HG03135 (cell line): ENCODE results near the gene ZPBP.
"Not testable (repeated sequence)": the region's sequence is repeated elsewhere in the genome, so short reads cannot be mapped to it uniquely, and the experiment has no call there.

Experiments
- ATAC-seq: cut with Tn5 transposase; IDR thresholded peaks from one replicate; pipeline ENCODE4 v1.9.1; 2021; ENCODE audit warnings: mild to moderate bottlenecking, moderate library complexity; ENCODE audit not compliant: unreplicated experiment

ZPBP gene

DNA sequence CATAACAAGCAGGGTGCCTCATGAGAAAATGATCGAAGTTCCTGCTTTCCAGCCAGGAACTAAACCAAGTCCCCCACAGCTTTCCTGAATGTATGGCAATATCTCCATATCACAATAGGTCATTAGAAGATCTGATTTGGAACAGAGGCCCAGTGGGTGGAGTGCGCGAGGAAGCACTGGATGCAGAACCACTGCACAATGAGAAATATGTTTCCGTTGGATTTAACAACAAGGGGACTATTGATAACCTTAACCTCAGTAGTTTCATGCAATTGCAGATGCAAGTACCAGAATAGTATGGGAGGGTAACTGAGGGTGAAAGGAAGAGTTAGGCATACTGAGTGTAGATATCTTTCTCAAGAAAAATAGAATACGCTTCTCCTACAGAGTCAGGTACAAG, 45.3 kb downstream of the ZPBP start:
- no peak for ATAC-seq

DNA sequence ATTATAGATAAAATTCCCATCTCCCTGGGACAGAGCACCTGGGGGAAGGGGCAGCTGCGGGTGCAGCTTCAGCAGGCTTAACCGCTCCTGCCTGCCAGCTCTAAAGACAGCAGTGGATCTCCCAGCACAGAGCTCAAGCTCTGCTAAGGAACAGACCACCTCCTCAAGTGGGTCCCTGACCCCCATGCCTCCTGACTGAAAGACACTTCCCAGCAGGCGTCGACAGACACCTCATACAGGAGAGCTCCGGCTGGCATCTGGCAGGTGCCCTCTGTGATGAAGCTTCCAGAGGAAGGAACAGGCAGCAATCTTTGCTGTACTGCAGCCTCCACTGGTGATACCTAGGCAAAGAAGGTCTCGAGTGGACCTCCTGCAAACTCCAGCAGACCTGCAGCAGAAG, 51.9 kb downstream of the ZPBP start:
- not testable (repeated sequence) for ATAC-seq

DNA sequence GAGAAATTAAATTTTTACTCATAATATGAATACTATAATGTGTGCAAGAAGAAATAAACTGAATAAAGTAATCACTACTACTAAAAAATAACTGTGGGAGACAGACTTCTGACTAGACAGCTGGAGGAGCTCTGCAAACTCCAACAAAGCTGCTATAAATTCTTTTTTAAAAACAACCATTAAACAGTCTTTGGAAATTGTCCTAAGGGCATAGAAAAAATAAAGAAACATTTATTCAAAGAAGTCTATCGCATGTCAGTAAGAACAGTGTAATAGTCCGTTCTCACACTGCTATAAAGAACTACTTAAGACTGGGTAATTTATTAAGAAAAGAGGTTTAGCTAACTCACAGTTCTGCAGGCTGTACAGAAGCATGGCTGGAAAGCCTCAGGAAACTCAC, 56.0 kb downstream of the ZPBP start:
- no peak for ATAC-seq

DNA sequence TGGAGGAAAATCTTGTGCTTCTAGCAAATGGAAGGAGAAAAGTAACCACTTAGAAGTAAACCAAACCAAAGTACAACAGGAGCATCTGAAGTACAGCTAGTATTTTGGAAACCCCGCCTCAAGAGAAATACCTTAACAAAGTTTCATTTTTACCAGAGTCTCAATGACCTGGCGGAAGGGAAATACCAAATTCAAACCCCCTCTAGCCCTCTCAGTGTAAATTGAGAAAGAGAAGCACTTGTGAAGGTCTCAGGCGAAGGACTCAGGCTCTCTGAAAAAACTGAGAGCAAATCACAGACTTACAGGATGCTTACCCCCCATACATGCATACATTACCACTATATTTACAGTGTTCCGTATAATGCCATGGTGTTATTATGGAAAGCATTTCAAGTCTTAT, 70.1 kb downstream of the ZPBP start:
- no peak for ATAC-seq

DNA sequence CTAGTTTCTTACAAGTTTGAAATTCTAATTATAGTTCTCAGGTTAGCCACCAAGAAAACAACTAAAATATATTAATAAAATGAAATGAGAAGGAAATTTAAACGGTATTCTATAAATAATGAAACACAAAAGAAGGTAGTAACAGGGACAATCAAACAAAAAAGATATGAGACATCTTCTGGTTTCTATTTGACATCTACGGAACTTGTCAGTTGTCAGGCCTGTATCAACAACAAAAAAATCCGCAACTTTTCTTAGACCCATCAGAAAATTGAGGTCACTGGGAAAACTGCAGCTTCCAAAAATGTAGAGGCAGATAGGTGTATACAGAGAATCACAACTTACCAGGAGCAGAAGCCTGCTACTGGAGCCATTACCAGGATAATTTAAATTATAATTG, 70.6 kb downstream of the ZPBP start:
- ATAC-seq, result no peak

DNA sequence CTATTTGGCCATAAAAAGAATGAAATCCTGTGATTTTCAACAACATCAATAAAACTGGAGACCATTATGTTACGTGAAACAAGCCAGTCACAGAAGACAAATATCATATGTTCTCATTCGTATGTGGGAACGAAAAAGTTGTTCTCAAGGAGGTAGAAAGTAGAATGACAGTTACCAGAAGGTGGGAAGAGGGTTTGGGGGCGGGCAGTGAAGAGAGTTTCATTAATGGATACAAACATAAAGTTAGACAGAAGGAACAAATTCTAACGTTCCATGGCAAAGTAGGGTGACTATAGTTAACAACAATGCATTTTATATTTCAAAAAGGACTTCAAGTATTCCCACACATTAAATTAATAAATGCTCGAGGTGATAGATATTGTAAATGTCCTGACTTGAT, 97.4 kb downstream of the ZPBP start:
- ATAC-seq, result no peak

DNA sequence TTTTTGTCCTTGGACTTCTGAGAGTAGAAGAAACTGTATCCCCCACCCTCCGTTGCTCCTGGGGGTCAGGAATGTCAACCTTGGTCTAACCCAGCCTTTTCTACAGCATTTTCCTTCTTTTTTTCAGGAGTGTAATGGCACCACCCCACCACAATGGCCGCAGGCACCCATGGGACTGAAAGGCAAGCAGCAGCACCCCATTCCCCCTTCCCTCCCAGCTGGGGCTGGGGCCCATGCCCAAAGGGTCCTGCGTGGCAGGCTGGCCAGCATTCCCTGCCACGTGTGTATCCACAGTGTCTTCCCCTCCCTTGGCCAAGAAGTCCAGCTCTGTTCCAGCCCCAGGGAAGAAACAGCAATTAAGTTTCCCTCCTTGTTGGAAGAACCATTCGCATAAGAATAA, 106.9 kb downstream of the ZPBP start:
- no peak for ATAC-seq

DNA sequence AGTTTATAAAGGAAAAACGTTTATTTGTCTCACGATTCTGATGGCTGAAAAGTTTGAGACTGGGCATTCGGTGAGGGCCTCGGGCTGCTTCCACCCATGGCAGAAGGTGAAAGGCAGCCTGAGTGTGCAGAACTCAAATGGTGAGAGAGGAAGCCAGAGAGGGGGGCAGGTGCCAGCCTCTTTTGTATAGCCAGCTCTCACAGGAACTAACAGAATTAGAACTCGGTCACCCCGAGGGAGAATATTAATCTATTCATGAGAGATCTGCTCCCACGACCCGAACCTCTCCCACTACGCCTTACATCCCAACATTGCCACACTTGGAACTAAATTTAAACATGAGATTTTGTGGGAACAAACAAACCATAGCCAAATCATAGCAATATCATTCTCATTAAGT, 112.6 kb downstream of the ZPBP start:
- no peak for ATAC-seq

DNA sequence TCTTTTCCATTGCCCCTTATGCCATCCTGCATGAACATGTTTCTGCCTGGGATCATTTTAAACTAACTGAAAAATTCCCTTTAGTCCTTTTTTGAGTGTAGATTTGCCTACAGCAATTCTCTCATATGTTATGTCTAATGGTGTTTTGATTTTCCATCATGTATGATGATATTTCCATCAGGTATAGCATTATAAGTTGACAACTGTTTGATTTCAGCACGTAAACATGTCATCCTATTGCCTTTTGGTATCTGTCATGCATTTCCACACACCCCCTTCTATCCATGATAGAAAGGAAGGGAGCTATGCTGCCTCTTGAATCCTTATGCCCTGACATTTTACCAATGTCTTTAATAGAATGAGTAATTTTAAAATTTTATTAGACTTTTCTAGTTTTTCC, 116.8 kb downstream of the ZPBP start:
- ATAC-seq, result no peak

DNA sequence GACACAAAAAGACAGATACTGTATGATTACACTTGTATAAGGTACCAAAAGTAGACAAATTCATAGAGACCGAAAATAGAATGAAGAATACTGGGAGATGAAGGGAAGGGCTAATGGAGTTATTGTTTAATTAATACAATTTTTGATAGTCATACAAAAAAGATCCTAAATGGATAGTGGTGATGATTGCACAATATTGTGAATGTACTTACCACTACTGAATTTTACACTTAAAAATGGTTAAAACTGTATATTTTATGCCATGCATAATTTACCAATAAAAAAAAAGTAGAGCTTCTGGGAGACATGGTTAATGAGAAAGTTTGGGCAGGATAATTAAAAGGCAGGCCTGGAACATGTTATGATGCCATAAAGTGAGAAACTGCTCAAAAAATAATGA, 119.0 kb downstream of the ZPBP start:
- ATAC-seq, result no peak

DNA sequence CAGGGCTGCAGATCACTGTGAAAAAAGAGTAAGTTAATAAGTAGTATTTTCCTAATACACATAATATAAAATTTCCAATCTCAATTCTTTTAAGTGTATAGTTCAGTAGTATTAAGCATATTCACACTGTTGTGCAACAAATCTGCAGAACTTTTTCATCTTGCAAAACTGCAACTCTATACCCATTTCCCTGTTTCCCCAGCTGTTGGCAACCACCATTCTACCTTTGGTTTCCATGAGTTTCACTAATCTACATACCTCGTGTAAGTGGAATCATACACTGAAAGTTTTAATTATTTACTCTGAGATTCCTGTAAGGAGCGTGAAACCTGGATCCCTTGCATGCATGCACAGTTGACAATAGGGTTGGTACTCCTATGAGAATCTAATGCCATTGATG, 155.4 kb downstream of the ZPBP start:
- no peak for ATAC-seq

DNA sequence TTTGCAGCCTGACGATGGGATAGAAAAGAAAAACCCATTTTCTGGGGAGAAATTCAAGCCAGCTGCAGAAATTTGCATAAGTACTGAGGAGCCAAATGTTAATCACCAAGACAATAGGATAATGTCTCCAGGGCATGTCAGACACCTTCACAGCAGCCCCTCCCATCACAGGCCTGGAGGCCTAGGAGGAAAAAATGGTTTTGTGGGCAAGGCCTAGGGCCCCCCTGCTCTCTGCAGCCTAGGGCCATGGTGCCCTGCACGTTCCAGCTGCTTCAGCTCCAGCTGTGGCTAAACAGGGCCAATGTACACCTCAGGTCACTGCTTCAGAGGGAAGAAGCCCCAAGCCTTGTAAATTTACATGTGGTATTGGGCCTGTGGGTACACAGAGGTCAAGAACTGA, 161.4 kb downstream of the ZPBP start:
- no peak for ATAC-seq

DNA sequence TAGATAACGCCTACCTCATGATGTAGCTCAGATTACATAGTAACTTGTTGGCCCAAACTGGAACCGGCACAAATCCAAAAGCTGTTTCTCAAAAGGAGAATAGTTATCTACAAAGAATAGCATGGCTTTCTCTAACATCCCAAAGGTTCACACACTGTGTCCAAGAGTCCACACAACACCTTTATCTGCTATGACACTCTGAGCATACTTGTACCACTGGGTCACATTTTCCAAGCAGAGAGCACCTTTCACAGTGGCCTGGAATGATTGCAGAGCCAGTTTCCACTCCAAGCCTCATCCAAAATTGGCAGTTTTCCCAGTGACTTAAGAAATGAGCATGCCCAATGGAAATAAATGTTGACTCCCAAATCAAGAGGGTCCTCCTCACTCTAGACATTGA, 164.3 kb downstream of the ZPBP start:
- ATAC-seq, result no peak

DNA sequence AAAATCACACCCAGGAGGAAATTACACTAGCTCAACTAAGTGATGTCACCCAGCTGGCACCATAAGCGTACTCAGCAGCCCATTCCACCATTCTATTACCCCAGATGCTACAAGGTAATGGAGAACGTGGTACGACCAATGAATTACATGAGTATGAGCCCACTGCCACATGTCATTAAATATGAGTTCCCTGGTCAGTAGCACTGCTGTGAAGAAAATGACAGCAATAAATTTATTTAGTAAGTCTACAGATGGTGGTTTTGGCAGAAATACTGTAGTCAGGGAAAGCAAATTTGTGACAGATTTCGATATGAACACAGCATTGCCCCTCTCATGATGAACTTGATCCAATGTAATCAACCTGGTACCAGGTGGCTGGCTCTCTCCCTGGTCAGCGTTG, 165.4 kb downstream of the ZPBP start:
- no peak for ATAC-seq

DNA sequence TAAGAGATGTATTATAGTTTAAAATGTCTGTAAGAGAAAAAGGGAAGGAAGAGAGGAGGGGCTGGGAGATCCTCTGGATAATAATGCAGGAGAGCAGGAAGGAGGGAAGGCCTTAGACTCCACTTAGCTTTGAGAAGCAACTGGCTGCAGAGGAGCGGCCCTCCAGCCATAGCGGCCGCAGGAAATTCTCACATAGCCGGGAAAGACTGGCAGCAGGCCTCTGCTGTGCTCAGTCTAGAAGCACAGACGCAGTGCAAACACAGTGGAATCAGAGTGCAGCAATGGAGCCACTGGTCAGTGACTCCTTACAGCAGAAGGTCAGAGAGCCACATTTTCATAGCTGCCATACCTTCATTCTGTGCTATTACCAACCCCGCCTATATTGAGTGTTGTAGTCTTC, 166.3 kb downstream of the ZPBP start:
- no peak for ATAC-seq

DNA sequence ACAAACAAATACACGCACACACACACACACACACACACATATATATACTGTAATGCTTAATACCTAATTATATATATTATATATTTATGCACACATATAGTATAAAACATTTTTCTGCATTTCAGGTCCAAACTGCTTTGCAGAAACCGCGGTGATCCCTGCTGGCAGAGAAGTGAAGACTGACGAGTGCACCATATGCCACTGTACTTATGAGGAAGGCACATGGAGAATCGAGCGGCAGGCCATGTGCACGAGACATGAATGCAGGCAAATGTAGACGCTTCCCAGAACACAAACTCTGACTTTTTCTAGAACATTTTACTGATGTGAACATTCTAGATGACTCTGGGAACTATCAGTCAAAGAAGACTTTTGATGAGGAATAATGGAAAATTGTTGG, 181.1 kb downstream of the ZPBP start:
- no peak for ATAC-seq

DNA sequence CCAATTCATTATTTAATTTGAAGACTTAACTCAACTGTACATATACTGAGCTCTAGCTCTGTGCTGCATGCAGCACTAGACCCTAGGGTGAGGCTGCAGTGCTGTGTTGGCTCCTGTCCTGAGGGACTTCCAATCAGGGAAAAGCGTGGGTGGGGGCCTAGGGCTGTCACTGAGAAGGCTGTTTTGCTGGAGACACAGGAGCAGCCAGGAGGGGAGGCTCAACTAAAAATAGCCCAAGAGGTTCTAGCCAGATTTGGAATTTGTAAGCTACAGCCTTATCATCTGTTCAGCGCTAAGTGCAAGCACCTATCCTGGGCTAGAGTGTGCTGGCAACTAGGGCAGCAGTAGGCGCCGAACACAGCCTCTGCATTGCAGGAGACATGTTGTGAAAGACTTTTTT, 198.5 kb downstream of the ZPBP start:
- ATAC-seq, result no peak

DNA sequence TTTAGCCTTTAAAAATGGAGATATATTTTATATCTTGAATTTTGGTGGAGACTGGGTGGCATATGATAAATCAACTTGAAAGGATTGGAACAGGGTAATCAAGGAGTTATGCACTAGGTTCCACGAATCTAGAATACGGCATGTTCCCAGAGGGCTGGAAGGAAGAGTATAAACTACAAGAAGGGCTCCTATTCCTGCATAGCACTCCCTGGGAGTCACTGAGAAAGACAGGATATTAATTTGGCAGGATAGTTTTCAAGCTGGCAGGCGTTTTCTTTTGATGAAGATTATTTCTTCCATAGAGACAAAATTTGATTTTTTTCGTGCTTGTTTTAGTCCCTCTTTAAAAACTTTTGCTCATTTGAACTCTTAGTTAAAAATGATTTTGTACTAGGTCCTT, 199.9 kb downstream of the ZPBP start:
- no peak for ATAC-seq

DNA sequence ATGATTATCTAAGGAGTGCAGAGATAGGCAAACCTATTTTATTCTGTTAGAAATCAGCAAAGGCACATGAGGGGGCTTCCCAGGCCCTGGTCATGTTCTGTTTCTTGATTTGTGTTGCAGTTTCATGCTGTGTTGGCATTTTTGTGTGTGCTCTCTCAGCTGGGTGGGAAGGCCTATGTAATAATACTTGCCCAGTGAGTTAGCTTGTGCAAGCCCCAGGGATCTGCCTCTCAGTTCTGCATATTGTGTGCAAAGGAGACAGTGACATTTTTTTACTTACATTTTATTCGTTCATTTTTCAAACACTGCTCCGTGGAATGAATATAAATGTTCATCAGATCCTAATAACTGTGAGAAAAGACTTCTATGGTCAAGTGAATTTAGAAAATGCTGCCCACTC, 200.6 kb downstream of the ZPBP start:
- ATAC-seq, result no peak
